ENCODE measurements around the gene AFAP1L1.

GRCh38 chr5:149271195-149271715 is 404 bp upstream of the AFAP1L1 start:
- TF ChIP-seq, protein P1, sequence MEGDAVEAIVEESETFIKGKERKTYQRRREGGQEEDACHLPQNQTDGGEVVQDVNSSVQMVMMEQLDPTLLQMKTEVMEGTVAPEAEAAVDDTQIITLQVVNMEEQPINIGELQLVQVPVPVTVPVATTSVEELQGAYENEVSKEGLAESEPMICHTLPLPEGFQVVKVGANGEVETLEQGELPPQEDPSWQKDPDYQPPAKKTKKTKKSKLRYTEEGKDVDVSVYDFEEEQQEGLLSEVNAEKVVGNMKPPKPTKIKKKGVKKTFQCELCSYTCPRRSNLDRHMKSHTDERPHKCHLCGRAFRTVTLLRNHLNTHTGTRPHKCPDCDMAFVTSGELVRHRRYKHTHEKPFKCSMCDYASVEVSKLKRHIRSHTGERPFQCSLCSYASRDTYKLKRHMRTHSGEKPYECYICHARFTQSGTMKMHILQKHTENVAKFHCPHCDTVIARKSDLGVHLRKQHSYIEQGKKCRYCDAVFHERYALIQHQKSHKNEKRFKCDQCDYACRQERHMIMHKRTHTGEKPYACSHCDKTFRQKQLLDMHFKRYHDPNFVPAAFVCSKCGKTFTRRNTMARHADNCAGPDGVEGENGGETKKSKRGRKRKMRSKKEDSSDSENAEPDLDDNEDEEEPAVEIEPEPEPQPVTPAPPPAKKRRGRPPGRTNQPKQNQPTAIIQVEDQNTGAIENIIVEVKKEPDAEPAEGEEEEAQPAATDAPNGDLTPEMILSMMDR (IDR thresholded peaks at IDR 0.05 in 2 of 3, conservative IDR thresholded peaks at IDR 0.05 in 1 of 3; ENCODE audit: insufficient read depth in 2 of 3, low read depth in 1 of 3, low read length in 3 of 3) = no peak
- TF ChIP-seq JUN (IDR thresholded peaks at IDR 0.05; ENCODE audit: borderline replicate concordance, low read depth, low read length) (no peak), JUN (CRISPR knock-in tag; IDR thresholded peaks at IDR 0.05; ENCODE audit: borderline replicate concordance) (no peak), ZNF239 (CRISPR knock-in tag; IDR thresholded peaks at IDR 0.05) (no peak), MEF2A (IDR thresholded peaks at IDR 0.05; ENCODE audit: control insufficient read depth, low read depth, low read length) (no peak), CEBPZ (IDR thresholded peaks at IDR 0.05; ENCODE audit: borderline replicate concordance, low read depth, low read length) (no peak), RBM34 (IDR thresholded peaks at IDR 0.05; ENCODE audit: borderline replicate concordance, insufficient read depth, low read length) (no peak), EP400 (IDR thresholded peaks at IDR 0.05) (no peak), POLR2A (conservative IDR thresholded peaks at IDR 0.05) (no peak), ZNF398 (CRISPR knock-in tag; IDR thresholded peaks at IDR 0.05) (no peak), ZNF197 (CRISPR knock-in tag; IDR thresholded peaks at IDR 0.05; ENCODE audit: low read depth) (no peak), ZNF24 (IDR thresholded peaks at IDR 0.05) (no peak), MAFF (IDR thresholded peaks at IDR 0.05; ENCODE audit: low read length) (no peak), FOXJ3 (CRISPR knock-in tag; IDR thresholded peaks at IDR 0.05) (no peak)

Measured in K562 (cell line).